Suppressor macrophage (primary cell): ENCODE data around the gene TMED9.
A peak's percentile ranks its signal among the peaks of the same experiment; 100 is the strongest.

ENCODE experiments used
- DNase-seq, 4 experiments: peaks; one replicate each; pipeline ENCODE4 v3.0.0-alpha.2; 2020 to 2022

TMED9 gene

GRCh38 chr5:177588413-177588909 is 3.5 kb upstream of the TMED9 start:
- DNase-seq, result no peak

GRCh38 chr5:177590406-177590805 is 1.6 kb upstream of the TMED9 start:
- no peak for DNase-seq

- DNase-seq, result no peak
These were observed 353 bp upstream of the TMED9 start for GRCh38 chr5:177591690-177592009.

GRCh38 chr5:177592905-177593304 is 902 bp downstream of the TMED9 start:
- DNase-seq, result no peak

GRCh38 chr5:177593511-177593910 is 1.5 kb downstream of the TMED9 start:
- no peak for DNase-seq

GRCh38 chr5:177594071-177594470 is 2.1 kb downstream of the TMED9 start:
- no peak for DNase-seq

- no peak for DNase-seq
These were observed 3.1 kb downstream of the TMED9 start for GRCh38 chr5:177595026-177595585.

GRCh38 chr5:177595991-177596774 is 4.2 kb downstream of the TMED9 start:
- no peak for DNase-seq

GRCh38 chr5:177596775-177597238 is 4.8 kb downstream of the TMED9 start:
- no peak for DNase-seq

GRCh38 chr5:177598477-177598876 is 6.5 kb downstream of the TMED9 start:
- DNase-seq, result no peak

- peak; percentile 86 to 96 (median 92) for DNase-seq
These were observed 7.9 kb downstream of the TMED9 start, which contains the start of gene B4GALT7 for GRCh38 chr5:177599731-177600507. TSS of gene B4GALT7 (plus strand) at chr5:177600132. CDS start at chr5:177600211, 79 bp downstream.

- peak in 3 of 4 experiments; percentile 11 to 24 (median 18) for DNase-seq
These were observed 8.6 kb downstream of the TMED9 start for GRCh38 chr5:177600508-177601018.

GRCh38 chr5:177601126-177601525 is 9.1 kb downstream of the TMED9 start:
- DNase-seq, result no peak

- peak in 1 of 4 experiments; percentile 17 for DNase-seq
These were observed 9.8 kb downstream of the TMED9 start for GRCh38 chr5:177601577-177602457.

- DNase-seq, result no peak
These were observed 10.4 kb downstream of the TMED9 start for GRCh38 chr5:177602458-177602830.

- no peak for DNase-seq
These were observed 11.6 kb downstream of the TMED9 start for GRCh38 chr5:177603631-177604030.

- no peak for DNase-seq
These were observed 12.1 kb downstream of the TMED9 start for GRCh38 chr5:177604116-177604521.

- no peak for DNase-seq
These were observed 12.7 kb downstream of the TMED9 start for GRCh38 chr5:177604656-177605055.

GRCh38 chr5:177605078-177605477 is 13.1 kb downstream of the TMED9 start:
- no peak for DNase-seq

- no peak for DNase-seq
These were observed 13.7 kb downstream of the TMED9 start for GRCh38 chr5:177605667-177606066.

- no peak for DNase-seq
These were observed 14.4 kb downstream of the TMED9 start for GRCh38 chr5:177606071-177607051.
